ENCODE measurements around the gene DERA. TPM values are rescaled to one million over a fixed set of nuclear protein-coding genes. Genes with fewer than 3 reads are reported as not detected.
"Not testable (repeated sequence)": the region's sequence is repeated elsewhere in the genome, so short reads cannot be mapped to it uniquely, and the experiment has no call there.

DERA gene
- total RNA-seq, 1 experiment from 2014 or later = 43.7 TPM

DNA sequence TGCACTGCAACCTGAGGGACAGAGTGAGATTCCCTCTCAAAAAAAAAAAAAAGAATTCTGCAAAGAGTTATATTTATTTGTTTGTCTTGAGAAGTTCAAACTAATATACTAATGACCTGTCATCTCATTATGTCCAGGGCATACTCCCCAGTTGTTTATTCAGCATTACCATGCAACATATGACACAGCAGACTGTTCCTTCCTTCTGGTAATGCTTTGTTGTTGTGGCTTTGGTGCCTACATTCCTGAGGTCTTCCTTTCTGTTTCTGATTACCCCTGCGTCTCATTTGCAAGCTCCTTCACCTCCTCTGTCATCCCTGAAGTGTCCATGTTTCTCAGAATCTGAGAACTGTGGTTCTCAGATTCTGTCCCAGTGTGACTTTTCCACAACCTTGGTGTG lies 55.3 kb downstream of the DERA start:
- intact Hi-C loops (cut with micrococcal nuclease; ENCODE audit: unreplicated experiment) = no loop called here
- Histone ChIP-seq H3K36me3 (ENCODE audit: insufficient read depth, low read length, poor library complexity, severe bottlenecking) (peaks cover 11% of the 10 kb centered on the region), H3K4me1 (ENCODE audit: insufficient read depth, low read length, poor library complexity, severe bottlenecking) (no peaks in the 10 kb centered on the region), H3K27ac (ENCODE audit: low read depth, low read length, poor library complexity, severe bottlenecking) (no peak overlapping the region), H3K4me3 (ENCODE audit: low read depth, low read length, poor library complexity, severe bottlenecking) (no peak overlapping the region), H3K9me3 (ENCODE audit: low read depth, low read length, poor library complexity, severe bottlenecking) (no peaks in the 10 kb centered on the region), H3K27me3 (replicated peaks; ENCODE audit: insufficient read depth, low read depth, low read length, poor library complexity) (no peaks in the 10 kb centered on the region)
- ChIA-PET POLR2A (ENCODE audit: low non-redundant PET) (no interaction called here), CTCF (no interaction called here)
- TF ChIP-seq EZH2 (IDR thresholded peaks at IDR 0.05; ENCODE audit: borderline replicate concordance, low read depth, low read length, poor library complexity, severe bottlenecking) = no peak
- TF ChIP-seq, protein P1, sequence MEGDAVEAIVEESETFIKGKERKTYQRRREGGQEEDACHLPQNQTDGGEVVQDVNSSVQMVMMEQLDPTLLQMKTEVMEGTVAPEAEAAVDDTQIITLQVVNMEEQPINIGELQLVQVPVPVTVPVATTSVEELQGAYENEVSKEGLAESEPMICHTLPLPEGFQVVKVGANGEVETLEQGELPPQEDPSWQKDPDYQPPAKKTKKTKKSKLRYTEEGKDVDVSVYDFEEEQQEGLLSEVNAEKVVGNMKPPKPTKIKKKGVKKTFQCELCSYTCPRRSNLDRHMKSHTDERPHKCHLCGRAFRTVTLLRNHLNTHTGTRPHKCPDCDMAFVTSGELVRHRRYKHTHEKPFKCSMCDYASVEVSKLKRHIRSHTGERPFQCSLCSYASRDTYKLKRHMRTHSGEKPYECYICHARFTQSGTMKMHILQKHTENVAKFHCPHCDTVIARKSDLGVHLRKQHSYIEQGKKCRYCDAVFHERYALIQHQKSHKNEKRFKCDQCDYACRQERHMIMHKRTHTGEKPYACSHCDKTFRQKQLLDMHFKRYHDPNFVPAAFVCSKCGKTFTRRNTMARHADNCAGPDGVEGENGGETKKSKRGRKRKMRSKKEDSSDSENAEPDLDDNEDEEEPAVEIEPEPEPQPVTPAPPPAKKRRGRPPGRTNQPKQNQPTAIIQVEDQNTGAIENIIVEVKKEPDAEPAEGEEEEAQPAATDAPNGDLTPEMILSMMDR (conservative IDR thresholded peaks at IDR 0.05; ENCODE audit: low read depth, low read length) = no peak
- no TSS peak for BruUV-seq (replicated peaks)
- DNase-seq (ENCODE audit: low spot score) = no peak

DNA sequence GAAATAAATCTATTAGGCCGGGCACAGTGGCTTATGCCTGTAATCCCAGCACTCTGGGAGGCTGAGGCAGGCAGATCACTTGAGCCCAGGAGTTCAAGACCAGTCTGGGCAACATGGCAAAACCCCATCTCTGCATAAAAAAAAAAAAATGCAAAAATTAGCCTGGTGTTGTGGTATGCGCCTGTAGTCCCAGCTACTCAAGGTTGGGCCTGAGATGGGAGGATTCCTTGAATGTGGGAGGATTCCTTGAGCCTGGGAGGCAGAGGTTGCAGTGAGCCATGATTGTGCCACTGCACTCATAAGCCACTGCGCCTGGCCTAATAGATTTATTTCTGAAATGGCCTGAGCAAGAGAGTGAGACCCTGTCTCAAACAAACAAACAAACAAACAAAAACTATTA lies 55.9 kb downstream of the DERA start:
- H3K4me3 ChIP-seq (ENCODE audit: low read depth, low read length, poor library complexity, severe bottlenecking); POLR2A ChIA-PET (ENCODE audit: low non-redundant PET); H3K27ac ChIP-seq (ENCODE audit: low read depth, low read length, poor library complexity, severe bottlenecking); intact Hi-C loops (cut with micrococcal nuclease; ENCODE audit: unreplicated experiment); H3K4me1 ChIP-seq (ENCODE audit: insufficient read depth, low read length, poor library complexity, severe bottlenecking); BruUV-seq (replicated peaks); CTCF ChIA-PET; H3K27me3 ChIP-seq (replicated peaks; ENCODE audit: insufficient read depth, low read depth, low read length, poor library complexity); H3K9me3 ChIP-seq (ENCODE audit: low read depth, low read length, poor library complexity, severe bottlenecking); DNase-seq (ENCODE audit: low spot score): not testable (repeated sequence)
- H3K36me3 ChIP-seq (ENCODE audit: insufficient read depth, low read length, poor library complexity, severe bottlenecking) = peaks cover 11% of the 10 kb centered on the region

DNA sequence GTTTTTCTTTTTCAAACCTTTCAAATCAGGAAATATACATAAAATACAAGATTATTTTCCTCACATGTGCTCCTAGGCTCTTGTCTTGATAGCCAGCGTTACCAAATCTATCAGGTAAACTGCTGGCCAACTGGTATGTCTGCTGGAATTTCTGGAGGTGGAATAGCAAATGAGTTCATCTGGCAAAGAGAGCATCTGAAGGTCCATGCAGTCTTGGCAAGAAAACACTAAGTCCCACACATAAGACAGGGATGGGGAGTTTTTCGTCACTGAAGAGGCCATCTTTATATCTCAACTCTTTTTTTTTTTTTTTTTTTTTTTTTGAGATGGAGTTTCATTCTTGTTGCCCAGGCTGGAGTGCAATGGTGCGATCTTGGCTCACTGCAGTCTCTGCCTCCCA lies 60.1 kb downstream of the DERA start:
- CTCF ChIA-PET = no interaction called here
- POLR2A ChIA-PET (ENCODE audit: low non-redundant PET) = no interaction called here
- H3K36me3 ChIP-seq (ENCODE audit: insufficient read depth, low read length, poor library complexity, severe bottlenecking) = no peaks in the 10 kb centered on the region
- no peak for DNase-seq (ENCODE audit: low spot score)
- H3K27me3 ChIP-seq (replicated peaks; ENCODE audit: insufficient read depth, low read depth, low read length, poor library complexity) = no peaks in the 10 kb centered on the region
- TF ChIP-seq EZH2 (IDR thresholded peaks at IDR 0.05; ENCODE audit: borderline replicate concordance, low read depth, low read length, poor library complexity, severe bottlenecking) = no peak
- TF ChIP-seq, protein P1 (conservative IDR thresholded peaks at IDR 0.05; ENCODE audit: low read depth, low read length) = no peak
- no TSS peak for BruUV-seq (replicated peaks)
- H3K4me3 ChIP-seq (ENCODE audit: low read depth, low read length, poor library complexity, severe bottlenecking) = no peak overlapping the region
- no peak overlapping the region for H3K27ac ChIP-seq (ENCODE audit: low read depth, low read length, poor library complexity, severe bottlenecking)
- no peaks in the 10 kb centered on the region for H3K4me1 ChIP-seq (ENCODE audit: insufficient read depth, low read length, poor library complexity, severe bottlenecking)
- intact Hi-C loops (cut with micrococcal nuclease; ENCODE audit: unreplicated experiment) = no loop called here
- H3K9me3 ChIP-seq (ENCODE audit: low read depth, low read length, poor library complexity, severe bottlenecking) = no peaks in the 10 kb centered on the region

DNA sequence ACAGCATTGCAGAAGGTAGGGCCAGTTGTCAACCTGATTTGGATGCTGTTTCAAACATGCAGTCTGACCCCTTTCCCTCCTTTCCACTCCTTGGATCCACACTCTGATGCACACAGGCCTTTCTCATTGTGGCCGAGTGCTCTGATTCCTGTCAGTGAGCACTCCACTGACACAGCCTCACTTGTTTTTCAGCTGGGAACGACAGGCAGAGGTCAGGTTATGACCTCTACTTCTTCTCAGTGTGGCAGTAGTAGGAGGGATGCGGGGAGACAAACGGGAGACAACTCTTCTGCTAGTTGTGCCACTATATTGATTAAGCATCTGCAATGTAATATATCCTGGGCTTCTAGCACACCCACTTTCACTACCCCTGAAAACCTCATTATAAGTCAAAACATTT lies 61.8 kb downstream of the DERA start:
- no peak for TF ChIP-seq EZH2 (IDR thresholded peaks at IDR 0.05; ENCODE audit: borderline replicate concordance, low read depth, low read length, poor library complexity, severe bottlenecking)
- TF ChIP-seq, protein P1 (conservative IDR thresholded peaks at IDR 0.05; ENCODE audit: low read depth, low read length) = no peak
- Histone ChIP-seq H3K27ac (ENCODE audit: low read depth, low read length, poor library complexity, severe bottlenecking) (no peak overlapping the region), H3K27me3 (replicated peaks; ENCODE audit: insufficient read depth, low read depth, low read length, poor library complexity) (no peaks in the 10 kb centered on the region), H3K4me1 (ENCODE audit: insufficient read depth, low read length, poor library complexity, severe bottlenecking) (no peaks in the 10 kb centered on the region), H3K9me3 (ENCODE audit: low read depth, low read length, poor library complexity, severe bottlenecking) (no peaks in the 10 kb centered on the region), H3K4me3 (ENCODE audit: low read depth, low read length, poor library complexity, severe bottlenecking) (no peak overlapping the region), H3K36me3 (ENCODE audit: insufficient read depth, low read length, poor library complexity, severe bottlenecking) (no peaks in the 10 kb centered on the region)
- CTCF ChIA-PET = no interaction called here
- BruUV-seq (replicated peaks) = no TSS peak
- intact Hi-C loops (cut with micrococcal nuclease; ENCODE audit: unreplicated experiment) = no loop called here
- POLR2A ChIA-PET (ENCODE audit: low non-redundant PET) = no interaction called here
- no peak for DNase-seq (ENCODE audit: low spot score)

Data from A673 (cell line).